ENCODE data around the gene EXOSC7. TPM values are rescaled to one million over a fixed set of nuclear protein-coding genes. Genes with fewer than 3 reads are reported as not detected.

The EXOSC7 gene
- total RNA-seq, 4 donors from 2014 or later: 33.1 to 57.5 (median 56.3) TPM

GRCh38 chr3:44954304-44954703, 21.7 kb upstream of the EXOSC7 start:
- no peak for TF ChIP-seq POLR2A (IDR thresholded peaks at IDR 0.05)
- TF ChIP-seq CTCF (IDR thresholded peaks at IDR 0.05): no peak
- no peak overlapping the region for H3K27ac ChIP-seq
- no peak for DNase-seq
- H3K27me3 ChIP-seq: no peaks in the 10 kb centered on the region
- no peak overlapping the region for H3K4me3 ChIP-seq (replicated peaks in 1 of 3)
- no peaks in the 10 kb centered on the region for H3K4me1 ChIP-seq
- WGBS, 2 donors: 89 to 94% methylated on average over 5 of the region's 5 CpGs
- H3K9me3 ChIP-seq: no peaks in the 10 kb centered on the region
- peaks cover 0 to 13% of the 10 kb centered on the region in 2 donors for H3K36me3 ChIP-seq
- intact Hi-C loops (cut with DNase I): no loop called here

DNA sequence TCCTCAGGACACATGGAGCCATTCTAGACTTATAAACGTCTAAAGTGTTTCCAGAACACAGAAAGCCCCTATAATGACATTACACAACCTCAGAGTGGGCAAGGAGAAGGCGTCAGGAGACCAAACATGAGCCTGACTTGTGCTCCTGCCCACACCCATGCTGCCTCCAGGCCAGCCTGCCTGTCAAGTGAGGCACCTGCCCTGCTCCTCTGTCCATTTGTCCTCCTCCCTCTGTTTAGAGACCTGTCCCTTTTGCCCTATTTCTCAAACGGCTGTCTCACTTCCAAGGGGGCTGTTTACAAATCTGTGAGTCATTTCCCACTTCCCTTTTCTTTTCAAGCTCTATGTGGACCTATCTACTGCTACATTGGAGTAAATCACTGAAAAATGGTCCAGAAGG, 21.1 kb upstream of the EXOSC7 start:
- TF ChIP-seq POLR2A (IDR thresholded peaks at IDR 0.05) (no peak), CTCF (IDR thresholded peaks at IDR 0.05) (no peak)
- intact Hi-C loops (cut with DNase I): no loop called here
- no peaks in the 10 kb centered on the region for H3K27me3 ChIP-seq
- peaks cover 0 to 2% of the 10 kb centered on the region in 2 donors for H3K4me1 ChIP-seq
- H3K36me3 ChIP-seq: peaks cover 0 to 13% of the 10 kb centered on the region in 2 donors
- WGBS, 2 donors: 61 to 67% methylated on average over 3 of the region's 3 CpGs
- H3K4me3 ChIP-seq (replicated peaks in 1 of 3): no peak overlapping the region
- no peak overlapping the region for H3K27ac ChIP-seq
- DNase-seq: no peak
- H3K9me3 ChIP-seq: no peaks in the 10 kb centered on the region

DNA sequence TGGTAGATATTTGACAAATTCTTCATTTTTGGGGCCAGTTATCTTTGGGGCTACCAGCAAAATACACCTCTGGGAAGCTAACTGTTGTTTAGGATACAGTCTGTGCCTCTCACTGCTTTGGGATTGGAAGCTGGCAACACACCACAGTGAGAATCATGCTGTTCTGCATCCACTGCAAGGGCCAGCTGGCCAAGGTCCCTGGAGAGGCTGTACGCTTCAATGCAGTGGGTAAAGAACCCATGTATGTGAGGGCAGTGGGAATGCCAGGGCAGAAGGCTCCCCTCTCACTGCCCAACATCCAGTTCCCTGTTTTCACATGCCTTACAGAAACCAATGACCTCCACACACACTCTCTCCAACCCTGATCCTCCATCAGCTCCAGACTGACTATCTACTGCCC, 20.1 kb upstream of the EXOSC7 start:
- TF ChIP-seq CTCF (IDR thresholded peaks at IDR 0.05) (no peak), POLR2A (IDR thresholded peaks at IDR 0.05) (no peak)
- Histone ChIP-seq H3K4me1 (peaks cover 0 to 7% of the 10 kb centered on the region in 2 donors), H3K36me3 (peaks cover 0 to 13% of the 10 kb centered on the region in 2 donors), H3K4me3 (replicated peaks in 1 of 3) (no peak overlapping the region), H3K9me3 (no peaks in the 10 kb centered on the region), H3K27ac (no peak overlapping the region), H3K27me3 (no peaks in the 10 kb centered on the region)
- intact Hi-C loops (cut with DNase I): no loop called here
- 67 to 100% methylated on average over 1 of the region's 1 CpG for WGBS, 2 donors
- no peak for DNase-seq

GRCh38 chr3:44957986-44958385, 18.1 kb upstream of the EXOSC7 start:
- no peak overlapping the region for H3K4me3 ChIP-seq (replicated peaks in 1 of 3)
- no peaks in the 10 kb centered on the region for H3K27me3 ChIP-seq
- WGBS, 2 donors: 90 to 93% methylated on average over 4 of the region's 4 CpGs
- no peak for DNase-seq
- H3K27ac ChIP-seq: no peak overlapping the region
- H3K9me3 ChIP-seq: no peaks in the 10 kb centered on the region
- H3K4me1 ChIP-seq: peaks cover 0 to 13% of the 10 kb centered on the region in 2 donors
- intact Hi-C loops (cut with DNase I): no loop called here
- no peak for TF ChIP-seq POLR2A (IDR thresholded peaks at IDR 0.05)
- no peak for TF ChIP-seq CTCF (IDR thresholded peaks at IDR 0.05)
- peaks cover 0 to 13% of the 10 kb centered on the region in 2 donors for H3K36me3 ChIP-seq

GRCh38 chr3:44958386-44958785, 17.7 kb upstream of the EXOSC7 start:
- no peak for DNase-seq
- Histone ChIP-seq H3K9me3 (no peaks in the 10 kb centered on the region), H3K27me3 (no peaks in the 10 kb centered on the region), H3K4me1 (peaks cover 0 to 17% of the 10 kb centered on the region in 2 donors), H3K36me3 (peaks cover 0 to 13% of the 10 kb centered on the region in 2 donors), H3K4me3 (replicated peaks in 1 of 3) (no peak overlapping the region), H3K27ac (no peak overlapping the region)
- intact Hi-C loops (cut with DNase I): no loop called here
- TF ChIP-seq CTCF (IDR thresholded peaks at IDR 0.05): no peak
- TF ChIP-seq POLR2A (IDR thresholded peaks at IDR 0.05): no peak
- 92 to 94% methylated on average over 7 of the region's 7 CpGs for WGBS, 2 donors

All from thyroid gland (tissue), 4 donors.